ENCODE data around the gene SFTPA2.
"Not testable (repeated sequence)": the region's sequence is repeated elsewhere in the genome, so short reads cannot be mapped to it uniquely, and the experiment has no call there.

Gene SFTPA2

DNA sequence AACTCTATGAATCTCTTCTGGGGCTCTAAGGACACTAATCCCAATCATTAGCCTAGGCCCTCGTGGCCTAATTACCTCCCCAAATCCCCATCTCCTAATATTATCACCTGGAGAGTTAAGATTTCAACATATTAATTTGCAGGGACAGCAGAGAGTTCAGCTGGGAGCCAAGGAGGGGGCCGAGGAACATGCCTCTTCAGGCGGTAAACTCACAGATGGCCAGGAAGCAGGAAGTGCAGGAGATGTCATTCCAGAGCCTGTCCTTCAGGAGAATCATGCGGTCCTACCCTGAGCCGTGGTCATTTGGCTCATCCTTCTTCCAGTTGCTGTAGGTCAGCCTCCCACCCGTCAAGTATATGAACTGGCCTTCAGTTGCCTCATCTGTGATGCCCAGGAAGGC is 21.9 kb upstream of the SFTPA2 start:
- TF ChIP-seq ZNF274 (IDR thresholded peaks at IDR 0.05; ENCODE audit: low read depth, low read length), result no peak
- no peak overlapping the region for H3K4me3 ChIP-seq (ENCODE audit: low read length)

DNA sequence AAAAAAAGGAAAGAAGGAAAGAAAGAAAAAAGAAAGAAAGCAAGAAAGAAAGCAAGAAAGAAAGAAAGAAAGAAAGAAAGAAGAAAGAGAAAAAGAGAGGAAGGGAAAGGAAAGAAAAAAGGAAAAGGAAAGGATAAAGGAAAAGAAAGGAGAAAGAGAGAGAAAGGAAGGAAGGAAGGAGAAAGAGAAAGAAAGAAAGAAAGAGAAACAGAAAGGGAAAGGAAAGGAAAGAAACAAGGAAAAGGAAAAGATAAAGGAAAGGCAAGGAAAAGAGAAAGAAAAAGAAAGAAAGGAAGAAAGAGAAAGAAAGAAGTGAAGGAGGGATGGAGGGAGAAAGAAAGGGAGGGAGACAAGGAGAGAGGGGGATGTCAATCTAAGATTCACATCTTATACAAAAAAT is 20.8 kb upstream of the SFTPA2 start:
- TF ChIP-seq ZNF274 (IDR thresholded peaks at IDR 0.05; ENCODE audit: low read depth, low read length), result no peak
- H3K4me3 ChIP-seq (ENCODE audit: low read length), result no peak overlapping the region

DNA sequence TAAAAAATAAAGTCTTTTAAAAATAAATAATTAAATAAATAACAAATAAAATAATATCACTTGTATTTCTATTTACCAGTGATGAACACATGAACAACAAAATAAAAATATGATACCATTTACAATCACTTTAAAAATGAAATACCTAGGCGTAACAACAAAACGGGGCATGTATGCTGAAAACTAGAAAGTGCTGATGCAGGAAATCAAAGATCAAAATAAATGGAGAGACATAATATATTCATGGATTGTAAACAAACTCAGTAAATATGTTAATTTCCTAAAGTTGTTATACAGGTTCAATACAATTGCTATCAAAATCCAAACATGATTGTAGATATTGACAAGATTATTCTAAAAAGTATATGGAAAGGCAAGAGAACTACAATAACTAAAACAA is 19.2 kb upstream of the SFTPA2 start:
- no peak for TF ChIP-seq ZNF274 (IDR thresholded peaks at IDR 0.05; ENCODE audit: low read depth, low read length)
- no peak overlapping the region for H3K4me3 ChIP-seq (ENCODE audit: low read length)

DNA sequence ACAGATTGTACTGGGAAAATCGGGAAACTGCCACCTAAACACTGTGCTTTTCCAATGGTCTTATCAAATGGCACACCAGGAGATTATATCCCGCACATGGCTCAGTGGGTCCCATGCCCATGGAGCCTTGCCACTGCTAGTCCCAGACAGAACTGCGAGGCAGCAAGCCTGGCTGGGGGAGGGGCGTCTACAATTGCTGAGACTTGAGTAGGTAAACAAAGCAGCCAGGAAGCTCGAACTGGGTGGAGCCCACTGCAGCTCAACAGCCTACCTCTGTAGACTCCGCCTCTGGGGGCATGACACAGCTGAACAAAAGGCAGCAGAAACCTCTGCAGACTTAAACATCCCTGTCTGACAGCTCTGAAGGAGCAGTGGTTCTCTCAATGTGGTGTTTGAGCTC is 10.4 kb upstream of the SFTPA2 start:
- H3K4me3 ChIP-seq (ENCODE audit: low read length), result not testable (repeated sequence)

DNA sequence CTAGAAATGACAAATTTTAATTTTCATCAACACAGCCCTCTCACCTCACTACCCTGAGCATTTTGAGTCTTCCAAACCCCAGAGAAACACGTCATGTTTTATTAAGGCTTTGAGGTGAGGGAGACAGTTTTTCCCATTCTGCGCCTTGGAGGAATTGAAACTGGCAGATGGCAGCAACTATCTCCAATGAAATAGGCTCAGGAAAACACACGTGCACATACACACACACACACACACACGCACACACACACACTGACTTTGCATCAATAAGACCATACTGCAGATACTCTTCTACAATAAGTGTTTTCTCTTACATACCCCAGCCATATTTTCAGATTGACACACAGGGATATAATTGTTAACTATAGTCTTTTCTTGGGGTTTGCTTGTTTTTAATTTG is 3.2 kb upstream of the SFTPA2 start:
- no peak for TF ChIP-seq ZNF274 (IDR thresholded peaks at IDR 0.05; ENCODE audit: low read depth, low read length)
- no peak overlapping the region for H3K4me3 ChIP-seq (ENCODE audit: low read length)

GRCh38 chr10:79562135-79562756 is 2.0 kb upstream of the SFTPA2 start:
- no peak overlapping the region for H3K4me3 ChIP-seq (ENCODE audit: low read length)
- TF ChIP-seq ZNF274 (IDR thresholded peaks at IDR 0.05; ENCODE audit: low read depth, low read length), result no peak

DNA sequence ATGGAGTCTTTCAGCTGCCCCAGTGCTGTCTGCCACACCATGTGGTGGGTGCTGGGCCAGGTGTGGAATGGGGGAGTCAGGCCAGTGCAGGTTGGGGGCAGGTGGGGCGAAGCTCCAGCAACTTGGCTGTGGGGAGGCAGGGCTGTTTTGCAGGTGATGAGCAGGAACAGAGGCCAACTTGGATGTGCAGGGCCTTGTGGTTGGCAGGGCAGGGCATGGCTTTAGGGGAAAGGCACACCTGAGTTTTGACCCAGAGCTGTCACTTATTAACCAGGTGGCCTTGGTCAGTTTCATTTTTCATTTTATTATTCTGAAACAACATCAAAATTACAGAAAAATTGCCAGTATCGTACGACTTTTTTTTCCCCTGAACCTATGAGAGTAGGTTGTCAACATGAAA is 1.1 kb upstream of the SFTPA2 start:
- no peak overlapping the region for H3K4me3 ChIP-seq (ENCODE audit: low read length)
- no peak for TF ChIP-seq ZNF274 (IDR thresholded peaks at IDR 0.05; ENCODE audit: low read depth, low read length)

DNA sequence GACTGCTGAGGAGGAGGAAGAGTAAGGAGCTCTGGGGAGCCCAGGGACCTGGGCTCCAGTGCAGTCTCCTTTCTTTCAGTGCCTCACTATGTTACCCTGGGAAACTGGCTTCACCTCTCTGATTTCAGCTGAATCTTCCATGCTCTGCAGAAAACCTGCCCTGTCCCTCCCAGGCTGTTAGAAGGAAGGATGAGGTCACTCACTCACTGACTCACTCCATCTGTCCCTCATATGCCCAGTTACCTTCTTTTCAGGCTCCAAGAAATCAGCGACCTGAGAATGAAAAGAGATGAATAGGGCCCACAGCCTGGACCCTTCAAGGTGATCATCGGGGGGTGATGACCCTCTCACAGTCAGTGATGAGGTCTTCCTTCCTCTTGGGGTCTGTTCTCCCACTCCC is 481 bp downstream of the SFTPA2 start:
- no peak for TF ChIP-seq ZNF274 (IDR thresholded peaks at IDR 0.05; ENCODE audit: low read depth, low read length)
- H3K4me3 ChIP-seq (ENCODE audit: low read length), result no peak overlapping the region

DNA sequence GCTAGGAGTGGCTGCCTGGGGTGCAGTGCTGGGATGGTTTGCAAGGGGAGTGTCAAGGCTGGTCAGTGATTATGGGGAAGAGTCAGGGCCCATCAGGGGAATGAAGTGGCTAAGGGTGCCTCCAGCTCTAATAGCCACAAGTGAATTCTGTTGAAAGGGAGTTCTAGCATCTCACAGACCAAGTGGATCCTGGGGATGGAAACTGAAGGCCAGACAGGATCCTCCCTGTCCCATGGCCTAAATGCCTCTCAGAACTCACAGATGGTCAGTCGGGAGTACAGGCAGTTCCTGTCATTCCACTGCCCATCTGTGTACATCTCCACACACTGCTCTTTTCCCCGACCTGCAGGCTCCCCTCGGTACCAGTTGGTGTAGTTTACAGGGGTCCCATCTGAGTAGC is 3.2 kb downstream of the SFTPA2 start:
- H3K4me3 ChIP-seq (ENCODE audit: low read length), result not testable (repeated sequence)

DNA sequence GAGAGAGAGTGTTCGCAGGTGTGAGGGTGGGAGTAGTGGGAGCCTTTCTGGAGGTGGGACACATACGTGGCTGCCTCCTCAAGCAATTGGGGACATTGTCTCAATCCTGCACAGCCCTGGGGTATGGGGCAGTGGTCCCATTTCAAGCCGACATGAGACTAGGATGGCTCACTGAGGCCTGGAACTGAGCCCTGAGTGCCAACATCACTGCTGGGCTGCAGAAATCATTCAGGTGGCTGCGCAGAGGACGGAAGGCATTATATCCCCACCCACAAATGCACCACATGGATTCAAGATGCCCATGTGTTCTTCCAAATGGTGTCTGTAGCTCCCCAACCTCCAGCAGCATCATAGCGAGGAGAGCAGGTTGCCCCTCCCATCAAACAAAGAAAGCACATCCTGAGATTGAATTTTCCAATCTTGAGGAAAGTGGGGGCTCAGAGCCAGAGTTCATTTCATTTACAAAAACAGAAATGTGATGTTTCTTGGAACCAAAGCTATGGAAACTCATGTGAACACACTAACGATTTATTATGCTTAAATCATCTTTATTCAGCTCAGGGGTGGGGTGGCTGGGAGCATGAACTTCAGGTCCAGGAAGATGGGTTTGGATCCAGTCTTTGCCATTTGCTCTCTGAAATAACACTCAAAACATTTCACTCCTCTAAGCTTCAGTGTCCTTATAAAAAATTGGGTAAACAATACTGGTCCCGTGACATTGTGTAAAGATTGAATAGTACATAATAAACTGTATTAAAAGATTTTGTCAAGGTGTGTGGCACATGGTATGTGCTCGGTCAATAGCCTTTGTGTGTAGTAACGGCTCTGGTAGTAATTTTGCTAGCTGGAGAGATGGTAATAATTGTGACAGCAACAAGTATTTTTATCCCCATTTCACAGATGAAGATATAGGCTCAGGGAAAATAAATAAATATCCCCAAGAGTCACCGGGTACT is 4.6 kb downstream of the SFTPA2 start:
- no peak for TF ChIP-seq ZNF274 (IDR thresholded peaks at IDR 0.05; ENCODE audit: low read depth, low read length)
- H3K4me3 ChIP-seq (ENCODE audit: low read length), result no peak overlapping the region

DNA sequence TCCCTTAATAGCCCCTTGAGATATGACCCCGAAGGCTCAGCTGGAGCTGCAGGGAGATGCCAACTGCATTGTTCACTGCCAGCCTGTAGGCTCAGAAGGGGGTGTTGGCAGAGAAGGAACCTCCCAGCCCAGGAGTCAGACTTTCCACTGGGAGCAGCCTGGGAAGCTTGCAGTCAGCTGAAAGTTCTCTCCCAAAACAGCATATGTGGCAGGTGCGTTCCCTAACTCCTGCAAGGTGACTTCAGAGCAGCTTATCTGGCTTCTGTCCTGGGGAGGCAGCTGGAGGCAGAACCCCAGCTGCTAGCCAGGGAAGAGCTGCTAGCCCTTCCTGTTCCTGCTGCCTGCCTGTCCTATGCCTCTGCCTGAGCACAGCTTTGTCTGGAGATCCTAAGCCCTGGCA is 8.1 kb downstream of the SFTPA2 start:
- no peak overlapping the region for H3K4me3 ChIP-seq (ENCODE audit: low read length)
- TF ChIP-seq ZNF274 (IDR thresholded peaks at IDR 0.05; ENCODE audit: low read depth, low read length), result no peak

DNA sequence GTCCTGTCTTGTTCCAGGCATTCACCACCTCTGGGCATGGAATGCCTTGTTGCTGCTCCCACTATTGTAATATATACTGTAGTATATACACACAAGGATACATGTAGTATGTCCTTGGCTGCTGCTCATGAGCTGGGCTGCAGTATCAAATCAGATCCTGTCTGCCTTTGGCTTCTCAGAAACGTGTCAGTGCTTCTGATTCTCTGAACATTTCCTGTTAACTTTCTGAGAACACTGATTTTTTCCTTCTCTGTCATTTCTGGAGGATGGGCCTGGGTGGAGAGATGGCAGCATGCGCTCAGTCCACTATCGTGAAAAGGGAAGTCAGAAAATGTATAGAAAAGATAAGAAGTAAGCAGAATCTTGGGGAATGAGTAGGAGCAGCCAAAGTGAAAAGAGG is 12.2 kb downstream of the SFTPA2 start:
- TF ChIP-seq ZNF274 (IDR thresholded peaks at IDR 0.05; ENCODE audit: low read depth, low read length), result no peak

DNA sequence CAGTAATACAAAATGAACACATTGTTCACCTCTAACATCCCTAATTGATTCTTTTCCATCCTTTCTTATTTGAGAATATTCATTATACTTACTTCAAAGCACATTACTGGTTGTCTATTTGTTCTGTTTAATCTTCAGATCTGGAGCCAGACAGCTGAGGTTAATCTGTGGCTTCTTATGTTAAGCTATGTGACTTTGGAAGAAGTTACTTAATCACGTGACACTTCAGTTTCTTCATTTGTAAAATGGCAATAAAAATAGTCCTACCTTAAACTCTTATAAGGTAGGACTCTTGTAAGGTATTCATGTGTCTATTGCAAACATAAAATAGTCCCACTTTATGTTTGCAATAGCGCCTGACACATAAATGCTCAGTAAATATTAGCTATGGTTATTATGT is 13.1 kb downstream of the SFTPA2 start:
- not testable (repeated sequence) for H3K4me3 ChIP-seq (ENCODE audit: low read length)

More for the DNA sequence above, 12.2 kb downstream of the SFTPA2 start:
- no peak overlapping the region for H3K4me3 ChIP-seq (ENCODE audit: low read length)

DNA sequence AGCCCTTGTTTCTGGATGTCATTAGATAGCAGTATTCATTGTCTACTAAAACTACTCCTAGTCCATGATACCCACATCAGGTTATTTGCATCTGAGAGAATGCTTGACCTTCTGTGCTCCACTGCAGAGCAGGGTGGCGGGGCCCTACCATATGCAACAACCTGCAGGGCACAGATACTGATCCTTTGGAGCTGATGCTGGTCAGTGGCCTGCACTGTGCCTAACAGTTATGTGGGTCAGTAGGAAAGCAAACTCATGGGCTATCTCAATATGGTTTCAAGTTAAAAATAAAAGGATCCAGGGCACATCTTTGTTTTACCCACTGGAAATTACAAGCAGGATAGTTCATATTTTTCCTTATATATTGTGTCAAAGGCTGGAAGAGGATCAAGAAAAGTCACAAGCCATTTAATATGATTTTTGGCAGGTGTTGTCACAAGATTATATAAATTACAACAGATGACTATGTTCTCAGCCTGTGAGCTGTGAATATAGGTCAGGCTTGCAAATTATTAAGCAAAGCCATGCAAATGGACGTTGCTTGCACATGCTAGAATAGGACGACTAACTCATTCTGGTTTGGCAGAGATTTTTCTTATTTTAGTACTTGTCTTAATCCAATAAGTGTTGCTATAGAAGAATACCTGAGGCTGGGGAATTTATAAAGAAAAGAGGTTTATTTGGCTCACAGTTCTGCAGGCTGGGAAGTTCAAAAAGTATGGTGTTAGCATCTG is 15.1 kb downstream of the SFTPA2 start:
- H3K4me3 ChIP-seq (ENCODE audit: low read length), result not testable (repeated sequence)

GRCh38 chr10:79544408-79544807 is 15.8 kb downstream of the SFTPA2 start:
- H3K4me3 ChIP-seq (ENCODE audit: low read length), result not testable (repeated sequence)
